SK-N-SH (cell line): ENCODE results near the gene TOLLIP. TPM values are rescaled to one million over a fixed set of nuclear protein-coding genes. Genes with fewer than 3 reads are reported as not detected.

Experiments
- CTCF ChIA-PET: fragments of 300-600, 350-600 bp; formaldehyde crosslinking; extraction: SDS; loops from one replicate; lab custom pipeline; 2021; lab: Yijun Ruan, JAX
- POLR2A ChIA-PET: fragments of 350-600 bp; sonication (Branson Sonifier 250); formaldehyde crosslinking; extraction: SDS; loops from one replicate; lab custom pipeline; 2020; ENCODE audit warnings: antibody characterized with exemption, inconsistent platforms; lab: Yijun Ruan, JAX
- DNase-seq: peaks from one replicate; pipeline ENCODE4 v3.0.0; 2012
- H2AFZ ChIP-seq: fragments of 200-600 bp; sonication (generic); 2 replicates; pipeline ENCODE4 v1.8.1; 2016; ENCODE audit warnings: antibody characterized with exemption, mild to moderate bottlenecking, low read depth
- H3F3A ChIP-seq: fragments of 200-600 bp; sonication (generic); replicated peaks from 2 replicates; pipeline ENCODE3; 2016; ENCODE audit warnings: antibody characterized with exemption, mild to moderate bottlenecking; ENCODE audit not compliant: insufficient read depth
- H3K27ac ChIP-seq, 2 experiments: fragments of 200-500 bp in 1 of 2; fragments of 200-600 bp in 1 of 2; sonication (Bioruptor generic) in 1 of 2; sonication (generic), shearing (Covaris generic) in 1 of 2; 2 replicates each; pipeline versions ENCODE4 v1.5.1 to v1.6.1; 2014 to 2016; ENCODE audit warnings: low read depth in 2 of 2, inconsistent platforms in 1 of 2, low read length in 1 of 2, mild to moderate bottlenecking in 1 of 2, mixed read lengths in 1 of 2
- H3K27me3 ChIP-seq: fragments of 200-600 bp; sonication (generic), shearing (Covaris generic); 2 replicates; pipeline ENCODE4 v1.6.1; 2016; ENCODE audit warnings: mixed run types; ENCODE audit not compliant: insufficient read depth
- H3K36me3 ChIP-seq, 2 experiments: fragments of 200-500 bp in 1 of 2; fragments of 200-600 bp in 1 of 2; sonication (Bioruptor generic) in 1 of 2; sonication (generic) in 1 of 2; replicated peaks in 1 of 2; 2 replicates each; pipeline versions ENCODE3 to v1.5.1; 2014 to 2016; ENCODE audit warnings: low read length in 1 of 2, mild to moderate bottlenecking in 1 of 2; ENCODE audit not compliant: insufficient read depth in 2 of 2, control insufficient read depth in 1 of 2
- H3K4me1 ChIP-seq, 2 experiments: fragments of 200-500 bp in 1 of 2; fragments of 200-600 bp in 1 of 2; sonication (Bioruptor generic) in 1 of 2; sonication (generic), shearing (Covaris generic) in 1 of 2; 2 replicates each; pipeline versions ENCODE4 v1.5.1 to v1.6.1; 2014 to 2016; ENCODE audit warnings: low read depth in 1 of 2, low read length in 1 of 2, mixed run types in 1 of 2; ENCODE audit not compliant: insufficient read depth in 2 of 2, control insufficient read depth in 1 of 2
- H3K4me2 ChIP-seq: fragments of 200-600 bp; sonication (generic), shearing (Covaris generic); 2 replicates; pipeline ENCODE4 v1.6.1; 2017; ENCODE audit warnings: mixed run types
- H3K4me3 ChIP-seq, 2 experiments: fragments of 200-500 bp in 1 of 2; fragments of 200-600 bp in 1 of 2; sonication (Bioruptor generic) in 1 of 2; sonication (generic), shearing (Covaris generic) in 1 of 2; 2 replicates each; pipeline versions ENCODE4 v1.5.1 to v1.8.1; 2014 to 2016; ENCODE audit warnings: low read depth in 2 of 2, inconsistent platforms in 1 of 2, low read length in 1 of 2, mild to moderate bottlenecking in 1 of 2, mixed read lengths in 1 of 2, moderate library complexity in 1 of 2
- H3K79me2 ChIP-seq: fragments of 200-600 bp; sonication (generic); 2 replicates; pipeline ENCODE4 v1.8.1; 2017; ENCODE audit warnings: mild to moderate bottlenecking; ENCODE audit not compliant: insufficient read depth
- H3K9ac ChIP-seq: fragments of 200-600 bp; sonication (generic); 2 replicates; pipeline ENCODE4 v1.6.1; 2017; ENCODE audit warnings: mixed run types
- H3K9me2 ChIP-seq: fragments of 200-600 bp; sonication (generic); 2 replicates; pipeline ENCODE4 v1.6.1; 2017; ENCODE audit warnings: mixed run types
- H3K9me3 ChIP-seq: fragments of 200-600 bp; sonication (generic); 2 replicates; pipeline ENCODE4 v1.6.1; 2017; ENCODE audit warnings: mixed run types, mild to moderate bottlenecking, moderate library complexity
- H4K20me1 ChIP-seq: fragments of 200-600 bp; sonication (generic); 2 replicates; pipeline ENCODE4 v1.6.1; 2017; ENCODE audit warnings: mild to moderate bottlenecking, mixed run types; ENCODE audit not compliant: insufficient read depth
- CHD2 ChIP-seq: fragments of 150-350 bp; IDR thresholded peaks from 2 replicates; pipeline ENCODE4 v1.6.1; 2018; ENCODE audit warnings: low read length; ENCODE audit not compliant: partially characterized antibody
- CTCF ChIP-seq: fragments of 200-600 bp; sonication (generic); IDR thresholded peaks from 2 replicates; pipeline ENCODE4 v1.6.1; 2017; ENCODE audit warnings: antibody characterized with exemption, mild to moderate bottlenecking, moderate library complexity
- FOSL2 ChIP-seq: IDR thresholded peaks from 2 replicates; pipeline ENCODE4 v1.4.0; 2012; ENCODE audit warnings: low read depth, mild to moderate bottlenecking, moderate library complexity, borderline replicate concordance
- FOXM1 ChIP-seq: IDR thresholded peaks from 2 replicates; pipeline ENCODE4 v1.4.0; 2012; ENCODE audit warnings: low read depth, mild to moderate bottlenecking
- GATA2 ChIP-seq: sonication (generic); formaldehyde crosslinking; IDR thresholded peaks from 2 replicates; pipeline ENCODE4 v1.5.0; 2020; ENCODE audit warnings: mild to moderate bottlenecking, missing genetic modification reagents
- IRF3 ChIP-seq: fragments of 150-350 bp; IDR thresholded peaks from 2 replicates; pipeline ENCODE4 v1.6.1; 2016; ENCODE audit warnings: mild to moderate bottlenecking, low read depth, low read length
- JUND ChIP-seq: IDR thresholded peaks from 2 replicates; pipeline ENCODE4 v1.4.0; 2012
- MAX ChIP-seq: IDR thresholded peaks from 2 replicates; pipeline ENCODE4 v1.4.0; 2012; ENCODE audit warnings: low read depth
- MXI1 ChIP-seq: IDR thresholded peaks from 2 replicates; pipeline ENCODE4 v1.6.1; 2012; ENCODE audit warnings: mild to moderate bottlenecking, low read depth, low read length, improper control_type of control experiment
- NFIC ChIP-seq: IDR thresholded peaks from 2 replicates; pipeline ENCODE4 v1.4.0; 2012; ENCODE audit warnings: borderline replicate concordance
- NRF1 ChIP-seq: IDR thresholded peaks from 2 replicates; pipeline ENCODE4 v1.6.1; 2012; ENCODE audit warnings: low read depth, mild to moderate bottlenecking, low read length
- RAD21 ChIP-seq: IDR thresholded peaks from 2 replicates; pipeline ENCODE4 v1.6.1; 2012; ENCODE audit warnings: mild to moderate bottlenecking, low read length
- RFX5 ChIP-seq: IDR thresholded peaks from 2 replicates; pipeline ENCODE4 v1.6.1; 2012; ENCODE audit warnings: mild to moderate bottlenecking, improper control_type of control experiment, low read length
- SIN3A ChIP-seq: IDR thresholded peaks from 2 replicates; pipeline ENCODE4 v1.6.1; 2012; ENCODE audit warnings: low read depth, mild to moderate bottlenecking, low read length, moderate library complexity, borderline replicate concordance
- TAF1 ChIP-seq: IDR thresholded peaks from 2 replicates; pipeline ENCODE4 v1.6.1; 2012; ENCODE audit warnings: low read depth, mild to moderate bottlenecking, low read length, moderate library complexity, borderline replicate concordance
- TCF12 ChIP-seq: IDR thresholded peaks from 2 replicates; pipeline ENCODE4 v1.4.0; 2012
- USF1 ChIP-seq: IDR thresholded peaks from 2 replicates; pipeline ENCODE4 v1.4.0; 2012; ENCODE audit warnings: low read depth, borderline replicate concordance
- WGBS: methylation state at CpG from one replicate; pipeline ENCODE4 v1.1.6; 2017; ENCODE audit warnings: low lambda C conversion rate; 5-methylcytosine and 5-hydroxymethylcytosine counted together
- polyA plus RNA-seq, 3 experiments: library from polyadenylated mRNA; depleted of rRNA; stranded (reverse); fragments of >200 nt; gene quantifications; 2 replicates each; pipeline ENCODE4 v1.2.3, GENCODE V29; 2012

Gene TOLLIP
- polyA plus RNA-seq, 1 of the 3 experiments (the other 2 are of a cell fraction), result 55.4 TPM

GRCh38 chr11:1291295-1292017 is 18.0 kb downstream of the TOLLIP start:
- 97% methylated on average over 41 of the region's 46 CpGs for WGBS

GRCh38 chr11:1290052-1291040 is 19.1 kb downstream of the TOLLIP start:
- Histone ChIP-seq H3K27me3 (no peaks in the 10 kb centered on the region), H3K4me3 (no peak overlapping the region), H3K4me1 (no peaks in the 10 kb centered on the region), H3K9me3 (no peaks in the 10 kb centered on the region), H3K36me3 (peaks cover 4 to 65% of the 10 kb centered on the region in 2 experiments), H2AFZ (no peak overlapping the region), H3K79me2 (no peaks in the 10 kb centered on the region), H3K4me2 (no peak overlapping the region), H3K27ac (no peak overlapping the region; a peak in 1 of 4 replicates), H3F3A (no peaks in the 10 kb centered on the region), H3K9ac (no peak overlapping the region), H3K9me2 (no peaks in the 10 kb centered on the region), H4K20me1 (0 out of 2 replicates have a peak, but pooled peaks cover 2% of the 10 kb centered on the region)
- CTCF ChIA-PET, result interaction anchor here (0.6 kb wide), 1 partner anchor 12 kb away, joined by 4 read pairs; no protein-coding TSS in a partner anchor
- POLR2A ChIA-PET, result no interaction called here
- no peak for DNase-seq
- TF ChIP-seq NRF1 (no peak), FOXM1 (no peak), NFIC (no peak), TAF1 (no peak), IRF3 (no peak), GATA2 (CRISPR knock-in tag) (no peak), SIN3A (no peak), CHD2 (no peak), RAD21 (no peak), MAX (no peak), JUND (no peak), TCF12 (no peak)
- 94% methylated on average over 43 of the region's 43 CpGs for WGBS

More at GRCh38 chr11:1291295-1292017, 18.0 kb downstream of the TOLLIP start:
- H3K4me1 ChIP-seq, result no peaks in the 10 kb centered on the region
- H4K20me1 ChIP-seq, result 0 out of 2 replicates have a peak, but pooled peaks cover 6% of the 10 kb centered on the region
- no peaks in the 10 kb centered on the region for H3F3A ChIP-seq
- no peak overlapping the region for H2AFZ ChIP-seq
- ChIA-PET CTCF (interaction anchor here (0.8 to 2.9 kb wide), 2 partner anchors 33 to 223 kb away, joined by 3 to 24 read pairs; no protein-coding TSS in a partner anchor), POLR2A (no interaction called here)
- H3K9me3 ChIP-seq, result no peaks in the 10 kb centered on the region
- H3K4me3 ChIP-seq, result no peak overlapping the region
- no peaks in the 10 kb centered on the region for H3K9me2 ChIP-seq
- H3K9ac ChIP-seq, result no peak overlapping the region
- H3K4me2 ChIP-seq, result no peak overlapping the region
- no peak for TF ChIP-seq RFX5
- TF ChIP-seq NFIC, result no peak
- no peak for TF ChIP-seq NRF1
- TF ChIP-seq FOSL2, result no peak
- no peak for TF ChIP-seq MXI1
- no peak for TF ChIP-seq USF1
- no peak for TF ChIP-seq CTCF
- TF ChIP-seq CHD2, result no peak
- no peak overlapping the region for H3K27ac ChIP-seq
- peaks cover 4 to 59% of the 10 kb centered on the region in 2 experiments for H3K36me3 ChIP-seq
- H3K27me3 ChIP-seq, result no peaks in the 10 kb centered on the region
- no peak for DNase-seq
- H3K79me2 ChIP-seq, result peaks cover 8% of the 10 kb centered on the region; the same call in 1 of the 2 replicates
